Endothelial cell of umbilical vein (primary cell): ENCODE data around the gene RABL6. TPM values are rescaled to one million over a fixed set of nuclear protein-coding genes. Genes with fewer than 3 reads are reported as not detected.

Experiments used
- BruUV-seq: library from RNA; stranded (reverse); fragments of 400-500 nt; replicated peaks from 2 replicates; lab custom pipeline; 2021; lab: Mats Ljungman, UMichigan
- CTCF ChIA-PET: fragments of 300-600, 350-600 bp; sonication (Branson Sonifier 250); formaldehyde crosslinking; loops from one replicate; lab custom pipeline; 2021; ENCODE audit warnings: antibody characterized with exemption, inconsistent platforms; lab: Charles Lee
- POLR2A ChIA-PET: fragments of 300-600, 350-600 bp; sonication (Branson Sonifier 250); formaldehyde crosslinking; loops from one replicate; lab custom pipeline; 2021; ENCODE audit warnings: antibody characterized with exemption, inconsistent platforms; lab: Charles Lee
- DNase-seq: peaks from one replicate; pipeline ENCODE4 v3.0.0-alpha.2; 2011; ENCODE audit warnings: low read depth, low spot score
- FAIRE-seq: peaks from 2 replicates; lab custom pipeline; 2011; peaks lifted over from hg19 to GRCh38; lab: Jason Lieb, UNC
- H2AFZ ChIP-seq: 2 replicates; pipeline ENCODE4 v1.6.0; 2012; ENCODE audit warnings: low read depth, low read length, control low read depth, inconsistent platforms
- H3K27ac ChIP-seq: 2 replicates; pipeline ENCODE4 v1.5.1; 2011; ENCODE audit warnings: low read depth, mild to moderate bottlenecking, control low read depth, low read length, moderate library complexity; ENCODE audit not compliant: insufficient read depth
- H3K27me3 ChIP-seq, 2 experiments: 2 replicates each; pipeline versions ENCODE4 v1.6.0 to v1.6.1; 2011; ENCODE audit warnings: low read length in 2 of 2, mixed read lengths in 1 of 2; ENCODE audit not compliant: control insufficient read depth in 2 of 2, insufficient read depth in 2 of 2
- H3K36me3 ChIP-seq, 2 experiments: 2 replicates in 1 of 2; 3 replicates in 1 of 2; pipeline ENCODE4 v1.5.1; 2011; ENCODE audit warnings: low read length in 2 of 2, mild to moderate bottlenecking in 1 of 2, moderate library complexity in 1 of 2; ENCODE audit not compliant: control insufficient read depth in 2 of 2, insufficient read depth in 2 of 2; ENCODE audit errors: extremely low read depth in 1 of 2
- H3K4me1 ChIP-seq: 3 replicates; pipeline ENCODE4 v1.5.1; 2011; ENCODE audit warnings: mild to moderate bottlenecking, low read length; ENCODE audit not compliant: control insufficient read depth, insufficient read depth; ENCODE audit errors: extremely low read depth
- H3K4me2 ChIP-seq: 2 replicates; pipeline ENCODE4 v1.6.1; 2011; ENCODE audit warnings: low read length, control low read depth, mixed read lengths; ENCODE audit not compliant: insufficient read depth
- H3K4me3 ChIP-seq, 3 experiments: fragments of 200-600 bp in 1 of 3; sonication (generic), shearing (Covaris generic) in 1 of 3; replicated peaks in 1 of 3; 2 replicates each; pipeline ENCODE4 v1.5.1; 2011 to 2016; ENCODE audit warnings: control low read depth in 3 of 3, low read length in 3 of 3, mild to moderate bottlenecking in 2 of 3, inconsistent platforms in 1 of 3, low read depth in 1 of 3, moderate library complexity in 1 of 3; ENCODE audit not compliant: insufficient read depth in 1 of 3
- H3K79me2 ChIP-seq: 2 replicates; pipeline ENCODE4 v1.6.0; 2012; ENCODE audit warnings: low read length, inconsistent platforms; ENCODE audit not compliant: control insufficient read depth, insufficient read depth
- H3K9ac ChIP-seq: replicated peaks from 2 replicates; pipeline ENCODE3; 2011; ENCODE audit warnings: low read length, control low read depth; ENCODE audit not compliant: insufficient read depth; ENCODE audit errors: extremely low read depth
- H3K9me1 ChIP-seq: replicated peaks from 3 replicates; pipeline ENCODE4 v1.6.0; 2011; ENCODE audit warnings: mild to moderate bottlenecking, low read length; ENCODE audit not compliant: control insufficient read depth, insufficient read depth; ENCODE audit errors: extremely low read depth
- H3K9me3 ChIP-seq: replicated peaks from 2 replicates; pipeline ENCODE4 v1.5.1; 2012; ENCODE audit warnings: low read length, inconsistent platforms; ENCODE audit not compliant: control insufficient read depth, insufficient read depth
- H4K20me1 ChIP-seq: replicated peaks from 2 replicates; pipeline ENCODE3; 2011; ENCODE audit warnings: mild to moderate bottlenecking, low read length; ENCODE audit not compliant: control insufficient read depth, insufficient read depth; ENCODE audit errors: extremely low read depth
- CTCF ChIP-seq, 2 donors: IDR thresholded peaks; 1 replicate in 1 of 2; 2 replicates in 1 of 2; pipeline ENCODE4 v1.5.1; 2011; ENCODE audit warnings: low read length in 2 of 2, mild to moderate bottlenecking in 2 of 2, moderate library complexity in 2 of 2, control low read depth in 1 of 2, inconsistent platforms in 1 of 2, low read depth in 1 of 2; ENCODE audit not compliant: insufficient read depth in 1 of 2; ENCODE audit errors: extremely low read depth in 1 of 2
- EZH2 ChIP-seq: IDR thresholded peaks from 2 replicates; pipeline ENCODE4 v1.6.1; 2012; ENCODE audit warnings: borderline replicate concordance, low read depth, mild to moderate bottlenecking, moderate library complexity, low read length, inconsistent platforms; ENCODE audit not compliant: severe bottlenecking
- FOS ChIP-seq: IDR thresholded peaks from 2 replicates; pipeline ENCODE4 v1.6.1; 2011; ENCODE audit warnings: mild to moderate bottlenecking, low read length, moderate library complexity, borderline replicate concordance; ENCODE audit not compliant: insufficient read depth
- GATA2 ChIP-seq: IDR thresholded peaks from 2 replicates; pipeline ENCODE4 v1.7.0; 2011; ENCODE audit warnings: low read depth, mild to moderate bottlenecking, moderate library complexity, mixed read lengths, low read length; ENCODE audit not compliant: insufficient read length, insufficient read depth
- JUN ChIP-seq: IDR thresholded peaks from 2 replicates; pipeline ENCODE4 v1.6.1; 2011; ENCODE audit warnings: borderline replicate concordance, low read depth; ENCODE audit not compliant: insufficient read length, insufficient read depth
- MAX ChIP-seq: IDR thresholded peaks from 2 replicates; pipeline ENCODE4 v1.6.1; 2011; ENCODE audit not compliant: insufficient read depth, insufficient read length
- MYC ChIP-seq: IDR thresholded peaks from one replicate; pipeline ENCODE4 v1.6.1; 2011; ENCODE audit warnings: mild to moderate bottlenecking, low read depth, low read length
- POLR2A ChIP-seq: IDR thresholded peaks from 2 replicates; pipeline ENCODE4 v1.6.1; 2012; ENCODE audit warnings: low read depth, mild to moderate bottlenecking, control low read depth, low read length
- POLR2AphosphoS5 ChIP-seq: IDR thresholded peaks from 2 replicates; pipeline ENCODE4 v1.6.1; 2012; ENCODE audit warnings: low read depth, mild to moderate bottlenecking, control low read depth, low read length, moderate library complexity; ENCODE audit not compliant: insufficient read depth
- dilution Hi-C: fragments of 300-500 bp; cut with MboI; formaldehyde crosslinking; loops from one replicate; pipeline ENCODE4 v1.15.0; 2019; ENCODE audit warnings: low sequenced_read_pairs; ENCODE audit not compliant: extremely low pct_ligation_motif_present
- intact Hi-C: fragments of 100-400 bp; cut with micrococcal nuclease; formaldehyde crosslinking; loops from one replicate; pipeline ENCODE4 v1.10.0; 2022
- polyA plus RNA-seq, 4 experiments: library from polyadenylated mRNA; depleted of rRNA in 3 of 4; stranded (reverse) in 3 of 4; unstranded in 1 of 4; fragments of >200 nt; gene quantifications; 2 replicates each; pipeline versions ENCODE4 v1.2.1 to v1.2.3, GENCODE V29; 2011 to 2012; ENCODE audit warnings: missing spikeins in 1 of 4
- total RNA-seq: library from RNA; stranded (reverse); gene quantifications from 2 replicates; pipeline ENCODE4 v1.2.3, GENCODE V29; 2021

The RABL6 gene
- total and polyA plus RNA-seq, 2 donors (not counting 3 experiments of a cell fraction or from before 2014, with no cell fraction given), result 60.8 to 112 TPM

- intact Hi-C loops (loop anchor here (5.0 kb wide), 3 partner anchors 53 to 93 kb away; partner anchors contain the start of genes PHPT1 and TRAF2), dilution Hi-C loops (no loop called here)
- H3K9me3 ChIP-seq, result no peaks in the 10 kb centered on the region
- H3K79me2 ChIP-seq, result peaks cover 1% of the 10 kb centered on the region
- no peaks in the 10 kb centered on the region for H4K20me1 ChIP-seq
- BruUV-seq, result no TSS peak
- peaks cover 17 to 18% of the 10 kb centered on the region in 2 experiments for H3K27me3 ChIP-seq
- no peak overlapping the region for H2AFZ ChIP-seq
- ChIA-PET POLR2A (no interaction called here), CTCF (interaction anchor here (1.2 to 1.7 kb wide), 5 partner anchors 12 to 269 kb away, joined by 3 to 7 read pairs (median 4); partner anchors contain the start of gene AJM1)
- FAIRE-seq (no peak), DNase-seq (no peak)
- no peak overlapping the region for H3K27ac ChIP-seq
- no peak overlapping the region for H3K4me2 ChIP-seq
- TF ChIP-seq GATA2 (no peak), FOS (no peak), MAX (no peak)
- peaks cover 7% of the 10 kb centered on the region for H3K4me1 ChIP-seq
- peaks cover 0 to 2% of the 10 kb centered on the region in 2 experiments for H3K36me3 ChIP-seq
- no peak overlapping the region for H3K9ac ChIP-seq
- no peaks in the 10 kb centered on the region for H3K9me1 ChIP-seq
- no peak overlapping the region for H3K4me3 ChIP-seq
Observed at GRCh38 chr9:136794281-136794999, 13.3 kb upstream of the RABL6 start.

GRCh38 chr9:136795000-136795348 lies 12.8 kb upstream of the RABL6 start:
- Histone ChIP-seq H4K20me1 (no peaks in the 10 kb centered on the region), H3K4me1 (peaks cover 7% of the 10 kb centered on the region), H3K36me3 (peaks cover 0 to 2% of the 10 kb centered on the region in 2 experiments), H3K9ac (no peak overlapping the region), H3K27me3 (peaks cover 19 to 23% of the 10 kb centered on the region in 2 experiments), H3K4me3 (no peak overlapping the region), H3K4me2 (no peak overlapping the region), H2AFZ (no peak overlapping the region), H3K9me1 (no peaks in the 10 kb centered on the region), H3K9me3 (no peaks in the 10 kb centered on the region), H3K27ac (no peak overlapping the region), H3K79me2 (peaks cover 1% of the 10 kb centered on the region)
- intact Hi-C loops (loop anchor here (5.0 kb wide), 3 partner anchors 52 to 92 kb away; partner anchors contain the start of genes PHPT1 and TRAF2), dilution Hi-C loops (no loop called here)
- TF ChIP-seq MAX (no peak), POLR2A (no peak), POLR2AphosphoS5 (no peak), JUN (no peak), MYC (no peak), CTCF (IDR thresholded peaks at IDR 0.05; ENCODE audit: extremely low read depth in 1 of 2, insufficient read depth in 1 of 2, low read depth in 1 of 2, low read length in 2 of 2) (no peak), FOS (no peak), GATA2 (no peak), EZH2 (no peak)
- no peak for DNase-seq
- POLR2A ChIA-PET, result no interaction called here
- BruUV-seq, result no TSS peak
- CTCF ChIA-PET, result interaction anchor here (1.5 kb wide), 1 partner anchor 29 kb away, joined by 5 read pairs; no protein-coding TSS in a partner anchor
- no peak for FAIRE-seq
